Natural killer cell (primary cell): ENCODE data around the gene PRPF8. TPM values are rescaled to one million over a fixed set of nuclear protein-coding genes. Genes with fewer than 3 reads are reported as not detected.

ENCODE experiments used
- ATAC-seq, 3 donors: fragments of 150-1000 bp in 2 of 3; fragments of 200-7000 bp in 1 of 3; cut with Tn5 transposase; 1 replicate in 1 of 3; 2 replicates in 2 of 3; pipeline ENCODE4 v1.10.0; 2021; ENCODE audit warnings: mild to moderate bottlenecking in 2 of 3, moderate library complexity in 2 of 3
- DNase-seq, 2 donors: peaks; one replicate each; pipeline versions ENCODE4 v3.0.0 to v3.0.0-alpha.2; 2013 to 2021; ENCODE audit warnings: mixed read lengths in 1 of 2
- H3K27ac ChIP-seq: one replicate; pipeline ENCODE4 v1.5.1; 2013; ENCODE audit warnings: mild to moderate bottlenecking, low read length
- H3K27me3 ChIP-seq: one replicate; pipeline ENCODE4 v1.6.1; 2013; ENCODE audit warnings: low read length; ENCODE audit not compliant: control insufficient read depth, insufficient read depth
- H3K36me3 ChIP-seq: one replicate; pipeline ENCODE4 v1.6.1; 2013; ENCODE audit warnings: low read length; ENCODE audit not compliant: control insufficient read depth, insufficient read depth
- H3K4me1 ChIP-seq: one replicate; pipeline ENCODE4 v1.6.1; 2013; ENCODE audit warnings: low read length; ENCODE audit not compliant: control insufficient read depth, insufficient read depth
- H3K4me3 ChIP-seq: one replicate; pipeline ENCODE4 v1.5.1; 2013; ENCODE audit warnings: low read length
- H3K9me3 ChIP-seq: one replicate; pipeline ENCODE4 v1.6.1; 2013; ENCODE audit warnings: low read length; ENCODE audit not compliant: control insufficient read depth, insufficient read depth
- H3K27ac Mint-ChIP-seq, 2 donors: one replicate each; pipeline ENCODE4 v1.8.0; 2022; ENCODE audit warnings: mild to moderate bottlenecking in 2 of 2, mixed read lengths in 2 of 2, moderate library complexity in 1 of 2
- H3K27me3 Mint-ChIP-seq, 2 donors: one replicate each; pipeline ENCODE4 v1.8.0; 2022; ENCODE audit warnings: low read depth in 2 of 2, mixed read lengths in 2 of 2
- H3K36me3 Mint-ChIP-seq: one replicate; pipeline ENCODE4 v1.8.0; 2022; ENCODE audit warnings: mixed read lengths
- H3K4me1 Mint-ChIP-seq, 2 donors: one replicate each; pipeline ENCODE4 v1.8.0; 2022; ENCODE audit warnings: mixed read lengths in 2 of 2
- H3K4me3 Mint-ChIP-seq: one replicate; pipeline ENCODE4 v1.8.0; 2022; ENCODE audit warnings: mild to moderate bottlenecking, moderate library complexity, mixed read lengths
- H3K9me3 Mint-ChIP-seq, 2 donors: one replicate each; pipeline ENCODE4 v1.8.0; 2022; ENCODE audit warnings: mixed read lengths in 2 of 2
- CTCF ChIP-seq: fragments of 200-600 bp; IDR thresholded peaks from one replicate; pipeline ENCODE4 v1.8.0; 2022; ENCODE audit warnings: antibody characterized with exemption
- WGBS: methylation state at CpG from one replicate; pipeline ENCODE4 v1.1.7; 2013; ENCODE audit warnings: missing lambda C conversion rate; ENCODE audit not compliant: insufficient coverage; 5-methylcytosine and 5-hydroxymethylcytosine counted together
- intact Hi-C: fragments of 100-400 bp; cut with micrococcal nuclease; formaldehyde crosslinking; loops from one replicate; pipeline ENCODE4 v1.14.2; 2022
- total RNA-seq, 4 donors: library from RNA; stranded (reverse); fragments of 120-200 nt in 1 of 4; gene quantifications; one replicate each; pipeline versions ENCODE4 v1.2.3 to v1.2.4, GENCODE V29; 2013 to 2022

Gene PRPF8
- total RNA-seq, 3 donors from 2014 or later (not counting 1 experiment from before 2014, with no cell fraction given) = 475 to 508 (median 480) TPM

- no peak overlapping the region for H3K27ac ChIP-seq
These were observed 48.8 kb downstream of the PRPF8 start for GRCh38 chr17:1635675-1636465.

GRCh38 chr17:1634841-1635650 is 49.6 kb downstream of the PRPF8 start:
- H3K4me3 Mint-ChIP-seq = no peak overlapping the region
- 94% methylated on average over 45 of the region's 45 CpGs for WGBS
- H3K36me3 Mint-ChIP-seq = no peaks in the 10 kb centered on the region
- no peak overlapping the region for H3K27ac Mint-ChIP-seq
- intact Hi-C loops = loop anchor here (5.0 kb wide), 1 partner anchor 268 kb away; no protein-coding TSS in a partner anchor
- Histone ChIP-seq H3K36me3 (no peaks in the 10 kb centered on the region), H3K4me3 (no peak overlapping the region), H3K27ac (no peak overlapping the region), H3K9me3 (no peaks in the 10 kb centered on the region), H3K27me3 (no peaks in the 10 kb centered on the region), H3K4me1 (peaks cover 5% of the 10 kb centered on the region)
- no peak for ATAC-seq
- peaks cover 5 to 13% of the 10 kb centered on the region in 2 donors for H3K4me1 Mint-ChIP-seq
- H3K9me3 Mint-ChIP-seq = no peaks in the 10 kb centered on the region
- peaks cover 0 to 7% of the 10 kb centered on the region in 2 donors for H3K27me3 Mint-ChIP-seq
- TF ChIP-seq CTCF = no peak
- no peak for DNase-seq

More at GRCh38 chr17:1635675-1636465, 48.8 kb downstream of the PRPF8 start:
- Mint-ChIP-seq H3K4me1 (peaks cover 0 to 4% of the 10 kb centered on the region in 2 donors), H3K36me3 (no peaks in the 10 kb centered on the region), H3K4me3 (no peak overlapping the region), H3K9me3 (no peaks in the 10 kb centered on the region), H3K27ac (no peak overlapping the region), H3K27me3 (peaks cover 0 to 4% of the 10 kb centered on the region in 2 donors)
- H3K4me3 ChIP-seq = no peak overlapping the region
- H3K36me3 ChIP-seq = no peaks in the 10 kb centered on the region
- no peaks in the 10 kb centered on the region for H3K9me3 ChIP-seq
- intact Hi-C loops = no loop called here
- 85% methylated on average over 10 of the region's 10 CpGs for WGBS
- no peak for TF ChIP-seq CTCF
- H3K27me3 ChIP-seq = no peaks in the 10 kb centered on the region
- H3K4me1 ChIP-seq = peaks cover 3% of the 10 kb centered on the region
- ATAC-seq (no peak), DNase-seq (no peak)

- TF ChIP-seq CTCF = no peak
- ATAC-seq = no peak
- H3K9me3 ChIP-seq = no peaks in the 10 kb centered on the region
- 82% methylated on average over 4 of the region's 4 CpGs for WGBS
- Mint-ChIP-seq H3K4me1 (peaks cover 16 to 38% of the 10 kb centered on the region in 2 donors), H3K36me3 (no peaks in the 10 kb centered on the region), H3K9me3 (no peaks in the 10 kb centered on the region), H3K4me3 (peak overlapping the region; percentile 99), H3K27ac (peak overlapping the region; percentile 84 to 99), H3K27me3 (peaks cover 7 to 13% of the 10 kb centered on the region in 2 donors)
- no peak for DNase-seq
- H3K27me3 ChIP-seq = no peaks in the 10 kb centered on the region
- peaks cover 33% of the 10 kb centered on the region for H3K4me1 ChIP-seq
- intact Hi-C loops = loop anchor here (5.0 kb wide), 1 partner anchor 263 kb away; no protein-coding TSS in a partner anchor
- no peak overlapping the region for H3K4me3 ChIP-seq
- no peak overlapping the region for H3K27ac ChIP-seq
- H3K36me3 ChIP-seq = no peaks in the 10 kb centered on the region
These were observed 54.0 kb downstream of the PRPF8 start for GRCh38 chr17:1630662-1631061.
